HG03432 (cell line): ENCODE data around the gene PACSIN2.
A peak's percentile ranks its signal among the peaks of the same experiment; 100 is the strongest.

Experiments
- ATAC-seq: cut with Tn5 transposase; IDR thresholded peaks from one replicate; pipeline ENCODE4 v1.9.1; 2021; ENCODE audit warnings: mild to moderate bottlenecking, moderate library complexity; ENCODE audit not compliant: unreplicated experiment

The PACSIN2 gene

GRCh38 chr22:42869888-42870480 lies 145.0 kb downstream of the PACSIN2 start:
- no peak for ATAC-seq

- ATAC-seq: no peak
Observed at GRCh38 chr22:42869463-42869862, 145.5 kb downstream of the PACSIN2 start.

- ATAC-seq: no peak
Observed at GRCh38 chr22:42868751-42869251, 146.1 kb downstream of the PACSIN2 start.

- ATAC-seq: no peak
Observed at GRCh38 chr22:42866100-42866499, 148.8 kb downstream of the PACSIN2 start.

- no peak for ATAC-seq
Observed at GRCh38 chr22:42865536-42865935, 149.4 kb downstream of the PACSIN2 start.

- no peak for ATAC-seq
Observed at GRCh38 chr22:42863349-42863961, 151.5 kb downstream of the PACSIN2 start.

- ATAC-seq: no peak
Observed at GRCh38 chr22:42862045-42862734, 152.8 kb downstream of the PACSIN2 start.

- no peak for ATAC-seq
Observed at GRCh38 chr22:42860968-42861367, 154.0 kb downstream of the PACSIN2 start.

GRCh38 chr22:42857845-42858481 lies 157.0 kb downstream of the PACSIN2 start:
- ATAC-seq: no peak

- ATAC-seq: peak; percentile 81
Observed at GRCh38 chr22:42856865-42857704, 157.9 kb downstream of the PACSIN2 start, which contains the start of gene ARFGAP3. Gene ARFGAP3, minus strand, starts transcription at chr22:42857273. Its CDS starts 91 bp downstream, at chr22:42857182.

GRCh38 chr22:42856179-42856864 lies 158.6 kb downstream of the PACSIN2 start:
- peak; percentile 19 for ATAC-seq

GRCh38 chr22:42855721-42856120 lies 159.2 kb downstream of the PACSIN2 start:
- no peak for ATAC-seq

- ATAC-seq: no peak
Observed at GRCh38 chr22:42855211-42855610, 159.7 kb downstream of the PACSIN2 start.

GRCh38 chr22:42848941-42849550 lies 165.9 kb downstream of the PACSIN2 start:
- no peak for ATAC-seq

GRCh38 chr22:42847110-42847509 lies 167.8 kb downstream of the PACSIN2 start:
- ATAC-seq: no peak

GRCh38 chr22:42844756-42845155 lies 170.2 kb downstream of the PACSIN2 start:
- no peak for ATAC-seq

- ATAC-seq: no peak
Observed at GRCh38 chr22:42842658-42843370, 172.1 kb downstream of the PACSIN2 start.

- no peak for ATAC-seq
Observed at GRCh38 chr22:42841444-42841843, 173.5 kb downstream of the PACSIN2 start.

- no peak for ATAC-seq
Observed at GRCh38 chr22:42837556-42837955, 177.4 kb downstream of the PACSIN2 start.
